NCI-H2171 treated with DMSO at 0.1 percent for 48 hours (cell line): ENCODE results near the gene CENPM.
A peak's percentile ranks its signal among the peaks of the same experiment; 100 is the strongest.

Experiments
- DNase-seq: peaks from one replicate; lab custom pipeline; 2025; lab: John Stamatoyannopoulos, UW

Gene CENPM

DNA sequence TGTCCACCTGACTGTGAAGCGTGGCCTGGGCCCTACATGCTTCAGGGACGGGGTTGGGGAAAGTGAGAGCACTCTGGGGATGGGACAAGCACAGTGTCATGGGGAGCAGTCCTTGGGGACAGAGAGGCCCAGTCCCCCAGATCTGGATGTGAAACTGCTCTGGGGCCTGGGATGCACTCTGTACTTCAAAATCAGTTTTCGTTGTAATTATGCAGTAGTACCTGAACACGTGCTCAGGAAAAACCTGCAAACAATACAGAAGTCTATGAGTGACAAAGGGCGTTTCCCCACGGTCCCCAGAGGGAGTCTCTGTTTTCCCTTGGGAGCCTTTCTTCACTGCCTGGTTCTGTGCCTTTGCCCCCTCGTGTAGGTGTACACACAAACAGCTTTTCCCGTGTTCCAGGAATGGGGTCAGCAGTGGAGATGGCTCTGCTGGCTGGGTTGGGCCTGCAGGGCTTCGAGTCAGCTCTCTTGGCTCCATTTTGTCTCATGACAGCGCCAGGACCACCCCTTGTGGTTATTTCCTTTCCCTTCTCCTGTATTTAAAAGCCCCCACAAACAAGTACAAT is 15.2 kb downstream of the CENPM start:
- DNase-seq, result peak; percentile 58

DNA sequence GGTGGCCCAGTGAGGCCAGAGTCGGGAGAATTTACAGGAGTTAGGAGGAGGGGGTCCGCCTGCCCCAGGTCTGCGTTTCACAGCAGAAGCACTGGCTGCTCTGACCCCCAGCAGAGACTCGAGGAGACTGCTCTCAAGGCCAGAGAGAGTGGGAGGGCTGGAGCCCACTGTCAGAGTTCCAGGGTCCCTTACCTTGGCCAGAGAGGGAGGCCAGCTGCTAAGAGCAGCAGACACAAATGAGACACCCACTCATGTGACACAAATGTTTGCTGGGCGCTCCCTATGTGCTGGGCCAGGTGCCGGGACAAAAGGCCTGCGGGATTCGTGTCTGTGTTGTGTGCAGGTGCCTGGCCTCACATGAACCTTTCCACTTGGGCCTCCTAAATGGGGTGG is 17.5 kb downstream of the CENPM start:
- DNase-seq, result peak; percentile 44

DNA sequence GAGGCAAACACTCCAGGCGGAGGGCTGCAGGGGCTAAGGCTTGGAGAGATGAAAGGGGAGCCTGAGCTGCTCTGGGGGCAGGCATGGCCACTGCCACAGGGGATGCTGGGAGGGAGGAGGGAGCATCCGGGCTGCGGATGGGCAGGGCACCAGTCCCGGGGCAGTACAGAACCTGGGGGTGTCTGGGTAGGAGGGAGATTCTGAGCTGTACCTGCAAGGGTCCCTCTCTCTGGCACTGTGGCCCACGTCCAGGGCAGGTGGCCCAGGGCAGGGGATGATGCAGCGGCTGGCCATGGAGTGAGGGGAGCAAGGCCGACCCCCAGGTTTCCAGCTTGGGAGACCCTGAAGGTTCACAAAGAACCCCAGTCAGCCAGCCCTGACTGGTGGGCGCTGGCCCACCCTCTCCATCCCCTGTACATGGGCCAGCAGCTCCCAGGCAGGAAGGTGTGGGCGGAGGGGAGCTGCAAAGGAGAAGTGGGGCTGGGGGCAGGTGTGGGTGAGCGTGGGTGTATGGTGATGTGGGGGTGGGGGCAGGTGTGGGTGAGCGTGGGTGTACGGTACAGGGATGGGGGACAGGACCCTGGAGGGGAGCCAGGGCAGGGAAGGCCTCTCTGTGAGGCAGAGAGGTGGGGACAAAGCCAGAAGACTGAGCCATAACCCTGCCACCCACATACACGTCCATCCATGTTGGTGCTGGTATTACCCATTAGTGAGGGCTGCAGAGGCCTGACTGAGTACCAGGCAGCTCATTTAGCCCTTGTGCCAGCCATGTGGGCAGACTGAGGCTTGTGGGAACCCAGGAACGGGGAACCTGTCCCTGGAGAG is 18.1 kb downstream of the CENPM start:
- no peak for DNase-seq

DNA sequence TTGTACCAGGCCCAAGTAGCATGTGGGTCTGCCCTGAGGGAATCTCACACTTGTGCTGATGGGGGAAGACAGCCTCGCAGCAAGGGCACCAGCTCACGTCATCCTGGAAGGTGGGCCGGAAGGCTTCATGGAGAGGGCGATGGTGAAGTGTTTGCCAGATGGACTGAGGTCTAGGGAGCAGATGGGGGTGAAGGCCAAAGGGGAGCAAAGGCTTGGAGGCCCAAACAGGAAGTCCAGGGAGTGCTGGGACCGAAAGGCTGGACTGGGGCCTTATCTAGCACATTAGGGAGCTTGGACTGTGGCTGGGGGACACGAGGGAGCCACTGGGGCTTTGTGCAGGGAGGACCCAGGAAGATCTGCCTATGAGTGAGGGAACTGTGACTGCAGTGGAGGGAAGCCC is 19.1 kb downstream of the CENPM start:
- DNase-seq, result no peak

DNA sequence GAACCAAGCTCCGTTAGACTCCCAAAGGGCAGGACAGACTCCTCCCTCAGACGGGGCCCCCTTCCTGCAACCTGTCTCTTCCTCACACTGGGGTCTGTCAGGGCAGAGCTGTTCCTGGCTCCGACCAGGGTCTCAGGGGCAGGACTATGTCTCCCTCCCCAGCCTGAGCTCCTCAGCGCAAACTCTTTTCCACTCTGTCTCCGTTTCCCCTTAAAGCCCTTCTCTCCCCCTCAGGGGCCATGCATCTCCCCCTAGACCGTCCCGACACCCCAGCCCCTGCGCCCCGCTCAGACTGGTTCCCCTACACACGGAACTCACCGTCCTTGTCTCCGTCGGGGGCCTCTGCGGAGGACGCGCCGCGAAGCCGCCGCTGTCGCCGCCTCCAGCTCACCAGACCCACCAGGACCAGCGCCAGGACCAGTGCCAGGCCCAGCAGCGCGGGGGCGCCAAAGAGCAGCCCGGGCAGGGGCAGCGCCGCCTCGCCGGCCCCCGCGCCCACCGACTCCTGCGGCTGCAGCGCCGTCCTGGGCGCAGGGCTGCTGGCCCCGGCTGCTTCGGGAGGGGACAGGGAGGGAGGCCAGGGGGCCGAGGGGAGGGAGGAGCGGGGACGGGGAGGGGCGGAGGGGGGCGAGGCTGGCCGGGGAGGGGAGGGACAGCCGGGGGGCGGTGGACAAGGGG is 21.0 kb downstream of the CENPM start:
- DNase-seq, result peak; percentile 67

DNA sequence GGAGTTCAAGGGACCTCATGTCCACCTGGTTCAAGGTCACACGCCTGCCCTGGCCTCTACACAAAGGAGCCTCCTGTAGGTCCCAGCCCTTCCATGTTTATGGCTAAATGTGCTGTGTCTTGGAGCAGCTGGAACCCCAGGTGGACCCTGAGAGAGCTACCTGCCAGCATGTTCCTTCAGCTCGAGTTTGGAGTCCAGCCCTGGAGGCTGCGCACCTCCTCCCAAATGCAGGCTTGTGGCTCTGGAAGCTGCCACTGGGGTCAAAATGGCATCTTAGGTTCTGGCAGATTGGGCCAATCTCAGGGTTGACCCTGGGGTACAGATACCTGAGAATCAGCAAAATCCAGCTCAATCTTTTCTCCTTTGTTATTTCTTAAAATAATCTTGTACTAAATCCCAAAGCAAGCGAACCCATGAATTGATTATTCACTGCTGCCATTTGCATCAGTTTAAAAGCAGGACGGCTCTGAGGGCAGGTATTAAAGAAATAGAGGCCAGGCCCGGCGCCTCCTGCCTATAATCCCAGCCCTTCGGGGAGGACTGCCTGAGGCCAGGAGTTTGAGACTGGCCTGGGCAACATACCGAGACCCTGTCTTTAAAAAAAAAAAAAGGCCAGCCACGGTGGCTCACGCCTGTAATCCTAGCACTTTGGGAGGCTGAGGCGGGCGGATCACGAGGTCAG is 23.2 kb downstream of the CENPM start:
- DNase-seq, result no peak

DNA sequence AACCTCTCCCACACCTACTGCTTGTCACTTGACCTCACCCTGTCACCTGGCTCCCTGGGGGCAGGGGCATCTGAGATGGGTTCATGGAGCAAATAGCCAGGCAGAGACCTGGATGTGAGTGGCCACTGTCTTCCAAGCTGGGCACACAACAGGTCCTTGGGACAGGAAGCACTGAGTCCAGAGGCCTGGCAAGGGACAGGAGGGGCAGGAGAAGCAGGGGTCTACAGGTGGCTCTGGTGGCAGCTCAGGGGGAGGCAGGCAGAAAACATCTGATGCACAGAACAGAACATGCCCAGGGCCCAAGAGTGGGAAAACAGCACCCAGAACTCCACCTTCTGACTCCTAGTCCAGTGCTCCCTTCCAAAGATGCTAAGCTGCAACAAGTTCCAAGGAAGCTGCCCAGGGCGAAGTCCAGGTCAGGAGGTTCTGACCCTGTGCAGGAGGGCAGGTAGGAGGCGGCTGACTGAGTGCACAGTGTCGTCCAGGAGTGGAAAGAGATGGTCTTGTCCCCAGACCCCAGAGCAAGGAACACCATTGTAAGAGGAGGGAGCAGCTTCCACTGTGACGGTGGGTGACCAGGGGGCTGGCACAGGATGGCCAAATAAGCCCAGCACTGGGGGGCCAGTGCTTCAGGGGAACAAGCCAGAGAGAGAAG is 23.9 kb downstream of the CENPM start:
- no peak for DNase-seq

DNA sequence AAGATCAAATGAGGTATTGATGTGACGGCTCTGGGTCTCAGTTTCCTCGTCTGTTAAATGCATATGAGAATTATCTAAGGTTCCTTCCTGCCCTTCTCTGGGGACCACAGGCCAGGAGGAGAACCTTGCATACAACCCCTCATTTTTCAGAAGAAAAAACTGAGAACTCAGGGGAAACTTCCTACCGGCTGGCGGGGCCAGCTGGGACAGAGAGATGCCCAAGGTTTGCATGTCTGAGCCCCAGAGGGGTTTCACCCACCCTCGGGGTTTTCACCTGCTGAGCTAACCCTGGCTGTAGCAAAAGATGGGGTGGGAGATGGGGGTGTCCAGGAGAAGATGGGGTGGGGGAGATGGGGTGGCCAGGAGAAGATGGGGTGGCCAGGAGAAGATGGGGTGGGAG is 24.6 kb downstream of the CENPM start:
- DNase-seq, result no peak

DNA sequence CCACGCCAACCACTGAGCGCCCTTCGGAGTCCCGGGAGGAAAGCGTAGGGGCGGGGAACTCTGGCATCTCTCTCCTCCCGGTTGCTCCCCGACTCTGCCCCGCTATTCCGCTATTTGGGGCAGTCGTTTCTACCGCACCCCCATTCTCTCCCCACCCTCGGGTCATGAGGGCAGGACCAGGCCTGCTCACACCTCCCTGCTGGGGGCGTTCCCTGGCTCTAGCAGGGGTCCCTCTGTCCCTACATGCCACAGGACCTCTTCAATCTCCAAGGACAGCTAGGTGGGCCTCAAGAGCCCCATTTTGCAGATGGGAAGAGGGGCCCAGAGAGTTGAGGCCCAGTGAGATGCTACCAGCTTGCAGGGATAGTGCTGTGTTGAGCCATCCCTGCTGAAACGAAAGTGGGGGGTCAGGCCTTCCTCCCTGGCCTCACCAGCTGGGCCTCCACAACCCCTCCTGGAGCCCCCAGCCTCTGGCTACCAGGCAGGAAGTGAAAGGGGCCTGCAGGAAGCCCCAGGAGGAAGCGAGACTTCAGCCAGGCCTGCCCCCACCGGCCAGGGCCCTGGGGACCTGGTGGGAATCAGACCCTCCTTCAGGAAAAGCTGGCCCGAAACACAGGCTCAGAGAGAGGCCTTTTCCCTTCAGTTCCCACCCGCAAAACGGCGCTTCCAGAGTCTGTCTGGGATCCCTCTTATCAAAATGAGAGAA is 26.5 kb downstream of the CENPM start:
- DNase-seq, result no peak

DNA sequence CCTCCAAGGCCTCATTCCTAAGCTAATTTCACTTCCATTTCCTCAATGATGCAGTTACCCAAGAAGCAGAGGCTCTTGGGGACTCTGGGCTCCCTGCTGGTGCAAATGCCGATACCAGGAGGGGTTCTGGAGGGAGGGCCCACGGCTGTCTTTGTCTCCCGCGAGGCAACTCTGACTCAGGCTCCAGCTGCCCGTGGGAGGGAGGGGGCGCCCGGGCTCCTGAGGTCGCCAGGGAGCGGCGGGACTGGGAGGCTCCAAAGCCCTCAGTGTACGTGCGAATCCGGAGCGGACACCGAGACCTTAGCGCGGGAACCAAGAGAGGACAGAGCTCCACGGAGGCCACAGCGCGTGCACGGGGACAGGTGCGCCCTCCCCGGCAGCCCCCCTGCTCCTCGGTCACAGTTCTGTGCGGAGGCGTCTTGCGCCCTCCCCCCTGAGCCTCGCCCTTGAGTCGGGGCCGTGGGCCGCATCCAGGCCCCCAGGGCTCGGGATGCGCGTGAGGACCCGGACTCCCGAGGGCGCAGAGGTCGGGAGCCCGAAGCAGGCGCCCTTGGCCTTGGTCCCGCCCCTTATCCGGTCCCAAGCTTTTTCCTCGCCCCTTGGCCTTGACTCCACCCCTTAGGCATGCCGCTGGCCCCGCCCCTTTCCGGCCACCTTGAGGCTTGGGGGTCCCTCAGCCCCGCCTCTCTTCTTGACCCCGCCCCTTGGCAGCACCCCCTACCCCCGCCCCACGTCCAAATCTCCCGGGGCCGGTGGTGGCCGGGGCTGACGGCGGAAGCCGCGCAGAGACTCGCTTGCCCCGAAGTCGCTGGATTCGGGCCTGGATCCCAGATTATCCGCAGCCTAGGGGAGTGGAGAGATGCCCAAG is 27.4 kb downstream of the CENPM start:
- peak; percentile 26 for DNase-seq

DNA sequence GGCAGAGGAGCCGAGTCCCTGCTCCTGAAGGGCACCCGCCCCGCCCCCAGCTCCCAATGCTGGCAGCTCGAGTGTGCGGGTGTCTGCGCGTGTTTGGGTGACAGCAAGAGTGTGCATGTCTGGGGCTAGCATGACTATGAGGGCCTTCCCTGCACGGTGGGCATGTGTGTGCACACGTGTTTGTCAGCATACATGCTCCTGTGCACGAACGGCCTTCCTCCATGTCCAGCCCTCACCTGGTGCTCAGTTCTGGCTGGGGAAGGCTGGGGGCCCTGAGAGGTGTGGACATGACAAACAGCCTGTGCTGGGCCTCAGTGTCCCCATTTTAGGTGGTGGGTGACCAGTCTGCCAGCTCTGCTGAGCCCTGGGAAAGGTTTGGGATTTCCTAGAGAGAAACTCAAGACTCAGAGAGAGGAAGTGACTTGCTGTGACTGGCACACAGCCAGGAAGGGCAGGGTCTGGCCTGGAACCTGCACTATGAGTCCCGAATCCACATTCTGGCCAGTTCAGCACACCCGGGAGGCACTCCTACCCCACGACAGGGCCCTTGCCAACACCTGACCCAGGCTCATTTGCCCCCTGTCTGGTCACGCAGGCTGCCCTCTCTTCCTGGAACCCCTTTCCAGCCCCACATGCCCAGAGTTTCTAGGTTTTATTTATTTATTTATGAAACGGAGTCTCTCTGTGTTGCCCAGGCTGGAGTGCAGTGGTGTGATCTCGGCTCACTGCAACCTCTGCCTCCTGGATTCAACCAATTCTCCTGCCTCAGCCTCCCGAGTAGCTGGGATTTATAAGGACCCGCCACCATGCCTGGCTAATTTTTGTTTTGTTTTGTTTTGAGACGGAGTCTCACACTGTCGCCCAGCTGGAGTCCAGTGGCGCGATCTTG is 28.8 kb downstream of the CENPM start:
- DNase-seq, result peak; percentile 27

DNA sequence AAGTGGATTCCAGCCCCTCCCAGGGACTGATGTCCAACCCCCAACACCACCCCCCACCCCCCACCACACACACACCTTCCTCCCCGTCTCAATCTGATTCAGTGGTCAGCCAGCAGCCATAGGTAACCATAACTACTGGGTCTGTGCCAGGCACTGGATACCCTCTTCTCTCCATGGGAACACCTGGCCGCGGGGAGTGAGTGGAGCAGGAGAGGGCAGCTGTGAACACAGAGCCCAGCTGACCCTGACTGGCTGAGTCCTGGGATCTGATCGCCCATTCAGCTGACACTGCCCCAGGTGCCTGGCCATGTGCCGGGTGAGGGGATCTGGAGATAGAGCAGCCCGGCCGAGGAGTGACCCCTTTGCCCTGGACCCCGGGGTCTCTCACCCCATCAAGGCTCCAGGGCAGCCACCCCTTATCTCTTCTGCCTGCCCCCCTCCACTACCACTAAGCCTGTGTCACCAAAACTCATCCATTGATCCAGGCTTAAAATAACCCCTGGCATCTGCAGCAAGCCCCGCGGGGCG is 29.5 kb downstream of the CENPM start:
- no peak for DNase-seq

DNA sequence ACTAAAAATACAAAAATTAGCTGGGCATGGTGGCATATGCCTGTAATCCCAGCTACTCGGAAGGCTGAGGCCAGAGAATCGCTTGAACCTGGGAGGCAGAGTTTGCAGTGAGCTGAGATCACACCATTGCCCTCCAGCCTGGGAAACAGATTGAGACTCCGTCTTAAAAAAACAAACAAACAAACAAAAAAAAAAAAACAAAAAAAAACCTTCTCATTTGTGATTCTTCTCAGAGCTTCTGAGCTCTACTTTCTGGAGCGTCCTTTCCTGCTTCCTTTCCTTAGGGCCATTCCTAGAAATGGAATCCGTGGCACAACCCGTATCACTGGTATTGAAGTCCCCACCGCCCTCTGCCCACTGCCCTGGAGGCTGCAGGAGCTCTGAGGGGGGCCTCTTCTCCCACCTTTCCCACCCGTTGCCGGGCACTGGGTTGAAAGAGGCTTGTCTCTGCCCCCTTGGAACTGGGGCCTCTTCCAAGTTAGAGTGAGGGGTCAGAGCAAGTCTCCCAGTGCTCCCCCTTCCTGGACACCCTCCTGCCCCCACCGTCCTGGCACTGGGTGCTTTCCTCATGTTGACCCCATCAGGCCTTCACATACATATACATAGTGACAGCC is 30.1 kb downstream of the CENPM start:
- DNase-seq, result no peak

DNA sequence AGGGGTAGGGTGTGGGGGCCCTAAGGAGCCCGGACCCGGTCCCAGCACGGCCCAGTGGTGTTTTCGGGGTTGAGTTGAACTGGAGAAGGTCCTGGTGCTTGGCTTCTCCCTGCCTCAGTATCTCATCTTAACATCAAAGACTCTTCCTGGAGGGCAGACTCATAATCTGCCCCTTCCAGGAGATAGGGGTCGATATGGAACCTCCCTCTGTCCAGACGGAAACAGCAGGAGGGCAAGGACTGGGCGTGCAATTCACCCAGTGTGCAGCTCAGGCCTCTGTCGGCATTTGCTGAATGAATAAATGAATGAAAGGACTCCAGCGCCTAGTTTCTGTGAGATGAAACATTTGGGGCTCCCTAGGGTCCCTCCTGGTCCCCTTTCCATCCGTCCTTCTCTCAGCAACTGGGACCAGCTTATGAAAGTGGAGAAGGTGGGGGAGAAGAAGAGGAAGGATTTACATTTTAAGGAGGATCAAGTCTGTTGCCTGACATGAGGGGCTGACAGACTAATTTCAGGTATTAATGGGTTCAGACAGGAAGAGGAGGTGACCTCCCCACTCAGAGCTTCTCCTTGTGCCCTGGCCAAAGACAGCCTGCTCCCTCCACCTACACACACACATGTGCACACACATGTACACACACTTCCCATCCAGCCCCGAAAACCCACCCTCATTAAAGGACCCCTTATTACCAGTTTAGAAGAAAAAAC is 31.0 kb downstream of the CENPM start:
- DNase-seq, result no peak

DNA sequence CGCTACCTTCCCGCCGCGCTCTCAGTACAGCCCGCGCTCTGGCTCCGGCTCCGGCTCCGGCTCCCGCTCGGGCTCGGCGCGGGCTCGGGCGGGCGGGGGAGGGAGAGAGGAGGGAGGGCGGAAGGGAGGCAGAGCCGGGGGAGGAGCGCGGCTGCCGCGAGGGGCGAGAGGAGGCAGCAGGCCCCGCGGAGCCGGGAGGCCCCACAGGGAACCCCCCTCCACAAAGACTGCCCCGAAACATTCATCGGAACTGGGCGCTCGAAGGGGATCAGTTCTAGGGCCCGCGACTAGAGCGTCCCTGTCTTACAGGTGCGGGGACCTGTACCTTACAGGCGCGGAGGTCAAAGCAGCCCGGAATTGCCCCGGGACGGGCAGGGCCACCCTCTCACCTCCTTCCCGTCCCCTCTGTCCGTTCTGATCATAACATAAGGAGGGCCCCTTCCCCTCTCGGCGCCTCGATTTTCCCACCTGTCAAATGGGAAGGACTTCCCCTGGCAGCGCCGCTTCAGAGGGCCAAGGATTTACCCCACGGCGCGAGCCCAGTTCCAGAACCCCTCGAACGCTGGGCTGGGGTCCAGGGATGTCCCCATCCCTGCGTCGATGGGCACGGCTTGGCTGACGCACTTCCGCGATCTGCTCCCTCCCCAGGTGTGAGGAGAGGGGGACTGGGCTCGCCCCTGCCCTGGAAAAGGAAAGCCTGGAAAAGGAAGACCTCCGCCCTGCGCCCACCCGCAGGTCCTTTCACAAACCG is 31.7 kb downstream of the CENPM start, which contains the start of gene SHISA8:
SHISA8 (minus strand) TSS at position 40 of the 751 bp plus-strand sequence. CDS start 407 bp downstream, outside the sequence.
- DNase-seq, result no peak

DNA sequence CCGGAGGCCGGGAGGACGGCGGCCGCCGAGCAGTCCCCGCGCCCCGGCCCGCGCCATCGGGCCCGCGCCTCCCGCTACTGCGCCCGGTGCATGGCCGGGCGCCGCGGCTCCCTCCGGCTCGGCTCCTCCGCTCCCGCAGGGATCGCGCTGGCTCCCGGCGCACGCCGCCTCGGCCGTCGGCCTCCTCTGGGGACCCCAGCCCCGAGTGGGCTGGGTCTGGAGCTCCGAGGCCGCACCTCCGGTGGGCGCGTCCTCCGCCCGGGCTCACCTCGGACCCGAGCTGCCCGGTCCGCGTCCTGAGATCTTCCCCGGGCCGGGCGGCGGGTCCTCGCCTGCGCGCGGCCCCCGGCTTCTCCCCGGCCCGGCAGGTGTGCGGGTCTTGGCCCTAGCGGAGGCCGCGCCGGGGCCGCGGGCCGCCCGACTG is 32.3 kb downstream of the CENPM start:
- DNase-seq, result peak; percentile 19

DNA sequence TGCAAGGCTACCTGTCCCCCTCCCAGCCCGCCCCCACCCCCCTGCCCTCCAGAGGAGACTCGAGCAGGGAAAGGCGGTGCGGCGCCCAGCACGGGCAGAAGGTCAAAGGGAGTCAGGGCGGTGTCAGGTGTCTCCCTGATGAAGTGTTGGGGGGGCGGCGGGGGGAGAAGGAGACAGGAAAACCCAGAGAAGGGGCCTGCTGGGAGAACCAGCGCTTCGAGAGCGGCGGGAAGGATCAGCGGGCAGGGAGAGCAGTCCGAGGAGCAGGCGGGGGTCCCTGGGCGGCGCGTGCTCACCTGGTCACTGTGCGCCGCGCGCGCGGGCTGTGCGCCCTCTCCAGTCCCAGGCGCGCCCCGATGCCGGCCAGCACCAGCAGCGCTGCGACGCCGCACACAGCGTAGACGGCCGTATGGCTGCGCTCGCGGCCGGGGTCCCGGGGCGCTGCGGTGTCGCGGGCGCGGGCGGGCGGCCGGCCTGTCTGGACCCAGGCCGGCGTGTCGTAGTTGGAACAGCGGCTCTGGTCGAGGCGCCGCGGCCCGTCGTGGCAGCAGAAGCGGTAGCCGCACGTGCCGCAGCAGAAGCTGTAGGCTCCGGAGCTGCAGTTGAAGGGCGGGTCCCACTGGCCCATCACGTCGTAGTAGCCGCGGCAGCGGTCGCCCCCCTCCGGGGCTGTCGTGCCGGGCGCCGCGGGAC is 33.0 kb downstream of the CENPM start:
- DNase-seq, result no peak
